ENCODE results near the gene IGBP1. TPM values are rescaled to one million over a fixed set of nuclear protein-coding genes. Genes with fewer than 3 reads are reported as not detected.
"Not testable (repeated sequence)": the region's sequence is repeated elsewhere in the genome, so short reads cannot be mapped to it uniquely, and the experiment has no call there.

IGBP1 gene
- total RNA-seq (10 to 100 TPM; 42.9 to 71.5 (median 53.8) TPM), polyA plus RNA-seq (45.9 TPM)
- long read RNA-seq, donor 1, transcript IGBP1-201 (6 exons, 1,862 nt): major isoform, 66 of 73 reads
- long read RNA-seq, donor 1, partial matches to known transcripts: 2 of 73 reads
- long read RNA-seq, donor 1, other reads (novel, unspliced or antisense): 4 of 73 reads
- long read RNA-seq, donor 2, transcript IGBP1-201 (6 exons, 1,862 nt): major isoform, 29 of 38 reads
- long read RNA-seq, donor 2, partial matches to known transcripts: 1 of 38 reads
- long read RNA-seq, donor 2, other reads (novel, unspliced or antisense): 4 of 38 reads
- long read RNA-seq, donor 3, transcript IGBP1-201 (6 exons, 1,862 nt): major isoform, 70 of 81 reads
- long read RNA-seq, donor 3, partial matches to known transcripts: 2 of 81 reads
- long read RNA-seq, donor 3, other reads (novel, unspliced or antisense): 7 of 81 reads
- long read RNA-seq, donor 4, transcript IGBP1-201 (6 exons, 1,862 nt): major isoform, 50 of 58 reads
- long read RNA-seq, donor 4, partial matches to known transcripts: 3 of 58 reads
- long read RNA-seq, donor 4, other reads (novel, unspliced or antisense): 5 of 58 reads

- no peaks in the 10 kb centered on the region for H3K4me1 ChIP-seq (ENCODE audit: control insufficient read depth, insufficient read depth, low read length)
- DNase-seq (peak; percentile 80 to 93 (median 92)), ATAC-seq (peak; percentile 95 to 96)
- H3K27me3 ChIP-seq (ENCODE audit: control insufficient read depth, insufficient read depth): no peaks in the 10 kb centered on the region
- intact Hi-C loops (cut with DNase I): no loop called here
- no peaks in the 10 kb centered on the region for H3K9me3 ChIP-seq (ENCODE audit: control insufficient read depth, low read length)
- H3K4me3 ChIP-seq (ENCODE audit: low read length): peak within 1 kb of the TSS; percentile 82
- H3K27ac ChIP-seq (ENCODE audit: low read length): peak within 1 kb of the TSS; percentile 93
- under 1% methylated on average over 59 of the region's 59 CpGs for WGBS
Measured at GRCh38 chrX:70133303-70134115, at the start of gene IGBP1. TSS of gene IGBP1 (plus strand) at chrX:70133447. CDS start at chrX:70133948, 501 bp downstream.

DNA sequence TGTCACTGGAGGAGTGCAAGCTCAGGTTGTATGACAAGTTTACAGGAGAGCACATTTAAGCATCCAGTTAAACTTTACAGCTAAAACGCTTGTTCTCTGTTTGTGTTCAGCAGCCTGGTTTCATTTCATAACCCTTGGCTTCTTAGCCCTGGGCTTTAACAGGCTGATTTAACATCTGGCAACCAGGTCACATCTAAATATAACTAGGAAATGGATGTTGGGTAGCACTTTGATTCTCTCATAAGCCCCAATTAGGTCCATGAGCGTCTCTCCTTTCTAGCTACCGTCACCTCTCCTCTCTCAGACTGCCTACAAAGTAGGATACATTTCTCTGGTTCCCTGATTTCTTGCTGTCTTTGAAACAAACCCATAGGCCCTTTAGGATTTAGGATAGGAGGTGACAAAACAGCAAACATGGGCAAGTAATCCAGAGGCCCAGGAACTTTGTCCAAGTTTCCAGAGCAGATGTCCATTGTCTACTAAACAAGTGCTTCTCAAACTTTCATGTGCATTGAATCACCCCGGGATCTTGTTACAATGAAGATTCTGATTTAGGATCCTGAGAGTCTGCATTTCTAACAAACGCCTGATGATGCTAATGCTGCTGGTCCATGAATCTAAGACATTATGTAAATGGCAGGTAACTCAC, 48.5 kb upstream of the IGBP1 start:
- intact Hi-C loops (cut with DNase I): no loop called here
- no peak for ATAC-seq
- WGBS: 72% methylated on average over 5 of the region's 5 CpGs
- no peaks in the 10 kb centered on the region for H3K27me3 ChIP-seq (ENCODE audit: control insufficient read depth, insufficient read depth)
- DNase-seq: no peak
- no peak overlapping the region for H3K27ac ChIP-seq (ENCODE audit: low read length)
- H3K4me3 ChIP-seq (ENCODE audit: low read length): no peak overlapping the region
- H3K9me3 ChIP-seq (ENCODE audit: control insufficient read depth, low read length): no peaks in the 10 kb centered on the region
- peaks cover 6% of the 10 kb centered on the region for H3K4me1 ChIP-seq (ENCODE audit: control insufficient read depth, insufficient read depth, low read length)

- DNase-seq: no peak
- 27% methylated on average over 11 of the region's 11 CpGs for WGBS
- Histone ChIP-seq H3K4me3 (ENCODE audit: low read length) (no peak overlapping the region), H3K9me3 (ENCODE audit: control insufficient read depth, low read length) (no peaks in the 10 kb centered on the region), H3K27ac (ENCODE audit: low read length) (peak overlapping the region; percentile 83), H3K4me1 (ENCODE audit: control insufficient read depth, insufficient read depth, low read length) (peaks cover 6% of the 10 kb centered on the region), H3K27me3 (ENCODE audit: control insufficient read depth, insufficient read depth) (no peaks in the 10 kb centered on the region)
- ATAC-seq: peak in 1 of 2 donors; percentile 37
- intact Hi-C loops (cut with DNase I): no loop called here
Measured at GRCh38 chrX:70087857-70088630, 45.2 kb upstream of the IGBP1 start.

DNA sequence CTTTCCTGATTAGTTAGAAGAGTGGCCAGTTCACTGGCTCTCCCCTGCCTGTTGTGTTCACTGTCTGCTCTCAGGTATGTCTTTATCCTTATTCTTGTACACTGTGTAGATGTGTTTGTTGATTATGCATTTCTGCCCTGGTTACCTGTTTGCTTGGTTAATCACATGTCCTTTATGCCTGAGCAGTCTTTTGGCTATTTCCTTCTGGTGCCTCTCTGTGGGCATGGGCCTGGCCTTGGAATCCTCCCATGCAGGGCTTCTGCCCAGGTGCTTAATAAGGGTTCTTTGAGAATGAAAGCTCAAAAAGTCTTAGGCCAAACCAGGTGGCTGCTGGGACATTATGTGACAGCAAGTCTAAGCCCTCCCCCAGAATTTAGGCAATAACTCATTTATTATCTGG, 44.5 kb upstream of the IGBP1 start:
- ATAC-seq: no peak
- H3K27me3 ChIP-seq (ENCODE audit: control insufficient read depth, insufficient read depth): no peaks in the 10 kb centered on the region
- H3K4me3 ChIP-seq (ENCODE audit: low read length): no peak overlapping the region
- no peak overlapping the region for H3K27ac ChIP-seq (ENCODE audit: low read length)
- intact Hi-C loops (cut with DNase I): no loop called here
- H3K4me1 ChIP-seq (ENCODE audit: control insufficient read depth, insufficient read depth, low read length): peaks cover 6% of the 10 kb centered on the region
- no peaks in the 10 kb centered on the region for H3K9me3 ChIP-seq (ENCODE audit: control insufficient read depth, low read length)
- no peak for DNase-seq

GRCh38 chrX:70089604-70090297, 43.5 kb upstream of the IGBP1 start:
- 26% methylated on average over 1 of the region's 1 CpG for WGBS
- no peak overlapping the region for H3K4me3 ChIP-seq (ENCODE audit: low read length)
- ATAC-seq: no peak
- no peaks in the 10 kb centered on the region for H3K27me3 ChIP-seq (ENCODE audit: control insufficient read depth, insufficient read depth)
- peaks cover 6% of the 10 kb centered on the region for H3K4me1 ChIP-seq (ENCODE audit: control insufficient read depth, insufficient read depth, low read length)
- intact Hi-C loops (cut with DNase I): loop anchor here in 2 of 4 donors (10.0 kb wide), 2 partner anchors 555 to 595 kb away; no protein-coding TSS in a partner anchor
- no peak overlapping the region for H3K27ac ChIP-seq (ENCODE audit: low read length)
- H3K9me3 ChIP-seq (ENCODE audit: control insufficient read depth, low read length): no peaks in the 10 kb centered on the region
- no peak for DNase-seq

DNA sequence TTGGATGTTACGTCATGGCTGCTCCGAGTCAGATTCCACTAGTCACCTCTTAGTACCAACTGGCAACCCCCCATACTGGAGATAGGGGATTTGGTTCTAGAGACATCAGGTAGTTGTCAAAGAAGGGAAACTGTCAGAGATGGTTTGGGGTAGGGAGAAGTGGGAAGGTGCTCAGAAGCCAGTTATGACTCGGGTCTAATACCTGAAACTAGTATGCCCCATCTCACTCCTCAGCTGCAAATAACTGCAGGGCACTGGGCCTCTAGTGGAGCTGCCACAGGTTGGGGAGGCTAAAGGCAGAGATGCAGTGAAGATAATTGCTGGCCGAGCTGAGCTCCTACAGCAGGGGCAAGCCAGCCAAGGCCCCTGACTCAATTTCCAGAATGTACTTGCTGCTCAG, 41.0 kb upstream of the IGBP1 start:
- no peak overlapping the region for H3K4me3 ChIP-seq (ENCODE audit: low read length)
- 76% methylated on average over 4 of the region's 4 CpGs for WGBS
- no peak for ATAC-seq
- H3K9me3 ChIP-seq (ENCODE audit: control insufficient read depth, low read length): no peaks in the 10 kb centered on the region
- H3K27me3 ChIP-seq (ENCODE audit: control insufficient read depth, insufficient read depth): no peaks in the 10 kb centered on the region
- intact Hi-C loops (cut with DNase I): loop anchor here in 2 of 4 donors (10.0 kb wide), 2 partner anchors 557 to 597 kb away; no protein-coding TSS in a partner anchor
- DNase-seq: no peak
- H3K4me1 ChIP-seq (ENCODE audit: control insufficient read depth, insufficient read depth, low read length): peaks cover 6% of the 10 kb centered on the region
- H3K27ac ChIP-seq (ENCODE audit: low read length): no peak overlapping the region

- Histone ChIP-seq H3K27me3 (ENCODE audit: control insufficient read depth, insufficient read depth) (no peaks in the 10 kb centered on the region), H3K4me1 (ENCODE audit: control insufficient read depth, insufficient read depth, low read length) (no peaks in the 10 kb centered on the region), H3K4me3 (ENCODE audit: low read length) (no peak overlapping the region), H3K27ac (ENCODE audit: low read length) (no peak overlapping the region), H3K9me3 (ENCODE audit: control insufficient read depth, low read length) (no peaks in the 10 kb centered on the region)
- no peak for DNase-seq
- WGBS: 68% methylated on average over 2 of the region's 2 CpGs
- intact Hi-C loops (cut with DNase I): loop anchor here (2.0 to 10.0 kb wide), 6 partner anchors 64 to 609 kb away; no protein-coding TSS in a partner anchor
- ATAC-seq: no peak
Measured at GRCh38 chrX:70096052-70096451, 37.2 kb upstream of the IGBP1 start.

DNA sequence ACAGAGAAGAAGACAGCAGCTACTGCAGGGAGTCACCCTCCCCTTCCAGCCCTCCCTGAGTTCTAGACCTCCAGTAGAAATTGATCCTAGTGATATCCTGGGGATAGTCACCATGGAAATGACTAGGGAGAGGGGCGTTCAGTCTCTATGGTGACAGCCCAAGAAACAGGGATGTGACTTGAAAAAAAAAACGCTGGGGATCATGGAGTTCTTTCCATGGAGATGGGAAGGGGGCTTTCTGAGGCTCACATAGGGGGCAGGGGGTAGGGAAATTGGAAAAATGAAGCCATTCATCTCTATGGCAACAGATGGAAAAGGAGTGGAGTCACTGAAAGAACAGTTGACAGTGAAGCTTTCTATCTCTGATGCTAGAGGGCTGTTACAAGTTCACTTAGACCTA, 28.0 kb upstream of the IGBP1 start:
- H3K9me3 ChIP-seq (ENCODE audit: control insufficient read depth, low read length): no peaks in the 10 kb centered on the region
- no peaks in the 10 kb centered on the region for H3K27me3 ChIP-seq (ENCODE audit: control insufficient read depth, insufficient read depth)
- intact Hi-C loops (cut with DNase I): no loop called here
- no peak overlapping the region for H3K4me3 ChIP-seq (ENCODE audit: low read length)
- H3K4me1 ChIP-seq (ENCODE audit: control insufficient read depth, insufficient read depth, low read length): no peaks in the 10 kb centered on the region
- H3K27ac ChIP-seq (ENCODE audit: low read length): no peak overlapping the region
- ATAC-seq (no peak), DNase-seq (no peak)
- WGBS: 33% methylated on average over 2 of the region's 2 CpGs

DNA sequence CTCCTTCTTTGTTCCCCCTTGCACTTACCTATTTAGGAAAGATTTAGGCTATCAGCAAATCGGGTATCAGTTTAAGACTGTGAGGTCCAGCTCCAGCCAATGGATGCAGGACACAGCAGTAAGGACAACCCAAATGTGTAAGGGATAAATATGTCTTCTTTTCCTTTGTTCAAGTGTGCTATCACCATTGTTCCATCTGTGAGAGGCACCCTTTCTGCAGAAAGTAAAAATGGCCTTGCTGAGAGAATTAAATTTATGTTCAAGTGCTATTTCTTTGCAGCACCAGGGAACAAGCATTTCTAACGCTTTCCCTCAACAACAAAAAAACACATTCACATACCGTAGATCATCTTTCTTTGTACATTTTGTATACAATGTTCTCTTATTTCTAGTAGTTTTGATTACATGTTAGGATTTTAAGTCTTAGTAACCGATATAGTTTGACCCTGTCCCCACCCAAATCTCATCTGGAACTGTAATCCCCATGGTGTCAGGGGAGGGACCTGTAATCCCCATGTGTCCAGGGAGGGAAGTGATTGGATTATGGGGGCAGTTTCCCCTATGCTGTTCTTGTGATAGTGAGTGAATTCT, 21.7 kb upstream of the IGBP1 start:
- H3K27me3 ChIP-seq (ENCODE audit: control insufficient read depth, insufficient read depth); ATAC-seq; H3K9me3 ChIP-seq (ENCODE audit: control insufficient read depth, low read length); H3K4me1 ChIP-seq (ENCODE audit: control insufficient read depth, insufficient read depth, low read length); H3K4me3 ChIP-seq (ENCODE audit: low read length); H3K27ac ChIP-seq (ENCODE audit: low read length); DNase-seq; intact Hi-C loops (cut with DNase I): not testable (repeated sequence)
- 95% methylated on average over 4 of the region's 4 CpGs for WGBS

Measured in right cardiac atrium (tissue), 5 donors.